ENCODE measurements around the gene LTA4H. TPM values are rescaled to one million over a fixed set of nuclear protein-coding genes. Genes with fewer than 3 reads are reported as not detected.

Gene LTA4H
- polyA plus RNA-seq (2011; rRNA removed) (77.2 and 93.6 TPM in 2 replicates), polyA minus RNA-seq (2011; rRNA and poly(A)+ RNA removed) (31.4 and 45.6 TPM in 2 replicates)

- peak; percentile 97 for DNase-seq (ENCODE audit: low read depth, low spot score)
- TF ChIP-seq CTCF (IDR thresholded peaks at IDR 0.05; ENCODE audit: low read depth, low read length), result no peak
- Histone ChIP-seq H3K27me3 (ENCODE audit: control insufficient read depth, insufficient read depth, low read length) (no peaks in the 10 kb centered on the region), H3K4me3 (ENCODE audit: low read depth, low read length) (peak within 1 kb of the TSS; percentile 95), H3K9me3 (ENCODE audit: control insufficient read depth, insufficient read depth, low read length) (no peaks in the 10 kb centered on the region; the same call in 1 of the 2 replicates), H3K27ac (ENCODE audit: low read depth, low read length) (peak within 1 kb of the TSS; percentile 62)
- CTCF ChIA-PET, result interaction anchor here (0.6 to 1.6 kb wide), 3 partner anchors 43 to 481 kb away, joined by 3 to 6 read pairs (median 4); no protein-coding TSS in a partner anchor
- POLR2A ChIA-PET, result interaction anchor here (0.8 to 1.3 kb wide), 2 partner anchors 9 to 10 kb away, joined by 4 to 6 read pairs; no protein-coding TSS in a partner anchor
These were observed at the start of gene LTA4H for GRCh38 chr12:96035283-96036236. Gene LTA4H, minus strand, starts transcription at chr12:96035587. Its CDS starts 68 bp downstream, at chr12:96035519.

GRCh38 chr12:96084624-96085023, 49.2 kb upstream of the LTA4H start:
- DNase-seq (ENCODE audit: low read depth, low spot score), result no peak
- ChIA-PET POLR2A (no interaction called here), CTCF (no interaction called here)
- Histone ChIP-seq H3K27me3 (ENCODE audit: control insufficient read depth, insufficient read depth, low read length) (peaks cover 3% of the 10 kb centered on the region), H3K4me3 (ENCODE audit: low read depth, low read length) (no peak overlapping the region), H3K27ac (ENCODE audit: low read depth, low read length) (no peak overlapping the region), H3K9me3 (ENCODE audit: control insufficient read depth, insufficient read depth, low read length) (no peaks in the 10 kb centered on the region)
- no peak for TF ChIP-seq CTCF (IDR thresholded peaks at IDR 0.05; ENCODE audit: low read depth, low read length)

- no peak for DNase-seq (ENCODE audit: low read depth, low spot score)
- Histone ChIP-seq H3K4me3 (ENCODE audit: low read depth, low read length) (no peak overlapping the region), H3K9me3 (ENCODE audit: control insufficient read depth, insufficient read depth, low read length) (no peaks in the 10 kb centered on the region), H3K27me3 (ENCODE audit: control insufficient read depth, insufficient read depth, low read length) (peaks cover 5% of the 10 kb centered on the region), H3K27ac (ENCODE audit: low read depth, low read length) (no peak overlapping the region)
- POLR2A ChIA-PET, result no interaction called here
- CTCF ChIA-PET, result no interaction called here
- TF ChIP-seq CTCF (IDR thresholded peaks at IDR 0.05; ENCODE audit: low read depth, low read length), result no peak
These were observed 47.8 kb upstream of the LTA4H start for GRCh38 chr12:96083020-96083719.

GRCh38 chr12:96081596-96081995, 46.2 kb upstream of the LTA4H start:
- peaks cover 3% of the 10 kb centered on the region for H3K27me3 ChIP-seq (ENCODE audit: control insufficient read depth, insufficient read depth, low read length)
- H3K27ac ChIP-seq (ENCODE audit: low read depth, low read length), result no peak overlapping the region
- no peak for TF ChIP-seq CTCF (IDR thresholded peaks at IDR 0.05; ENCODE audit: low read depth, low read length)
- ChIA-PET POLR2A (no interaction called here), CTCF (interaction anchor here (0.6 kb wide), 1 partner anchor 11 kb away, joined by 3 read pairs; no protein-coding TSS in a partner anchor)
- H3K9me3 ChIP-seq (ENCODE audit: control insufficient read depth, insufficient read depth, low read length), result no peaks in the 10 kb centered on the region
- H3K4me3 ChIP-seq (ENCODE audit: low read depth, low read length), result no peak overlapping the region
- DNase-seq (ENCODE audit: low read depth, low spot score), result no peak

All from AG04450 (cell line).